Sigmoid colon (tissue), 7 donors: Measurements from ENCODE around the gene SPATA31D3. TPM values are rescaled to one million over a fixed set of nuclear protein-coding genes. Genes with fewer than 3 reads are reported as not detected.
"Not testable (repeated sequence)": the region's sequence is repeated elsewhere in the genome, so short reads cannot be mapped to it uniquely, and the experiment has no call there.

Experiments
- DNase-seq: peaks from one replicate; pipeline ENCODE4 v3.0.0-alpha.2; 2019
- H3K27ac ChIP-seq, 4 donors: fragments of 200-600 bp; sonication (generic); one replicate each; pipeline ENCODE4 v1.5.1; 2016 to 2019; ENCODE audit warnings: mild to moderate bottlenecking in 1 of 4
- H3K27me3 ChIP-seq, 3 donors: fragments of 200-600 bp; sonication (generic); one replicate each; pipeline ENCODE4 v1.5.1; 2019; ENCODE audit warnings: mild to moderate bottlenecking in 1 of 3
- H3K36me3 ChIP-seq, 4 donors: fragments of 200-600 bp; sonication (generic); one replicate each; pipeline ENCODE4 v1.5.1; 2016 to 2019
- H3K4me1 ChIP-seq, 4 donors: fragments of 200-600 bp; sonication (generic); one replicate each; pipeline ENCODE4 v1.5.1; 2017 to 2019
- H3K4me3 ChIP-seq, 4 donors: fragments of 200-600 bp; sonication (generic); one replicate each; pipeline ENCODE4 v1.5.1; 2017 to 2019; ENCODE audit warnings: mild to moderate bottlenecking in 2 of 4, moderate library complexity in 1 of 4
- H3K9me3 ChIP-seq, 4 donors: fragments of 200-600 bp in 3 of 4; sonication (generic) in 3 of 4; one replicate each; pipeline versions ENCODE4 v1.5.1 to v1.6.1; 2013 to 2019
- EP300 ChIP-seq, 4 donors: sonication (generic); formaldehyde crosslinking; IDR thresholded peaks; one replicate each; pipeline ENCODE4 v1.6.1; 2017; ENCODE audit warnings: antibody characterized with exemption in 4 of 4
- POLR2A ChIP-seq, 2 donors: fragments of 450-650 bp; IDR thresholded peaks; one replicate each; pipeline ENCODE4 v1.6.1; 2016; ENCODE audit warnings: antibody characterized with exemption in 2 of 2, mild to moderate bottlenecking in 2 of 2, moderate library complexity in 2 of 2
- POLR2AphosphoS5 ChIP-seq, 4 donors: sonication (generic); formaldehyde crosslinking; IDR thresholded peaks; one replicate each; pipeline ENCODE4 v1.6.1; 2017; ENCODE audit warnings: antibody characterized with exemption in 4 of 4
- WGBS, 2 donors: extraction: QIAGEN DNeasy Blood & Tissue Kit; methylation state at CpG; one replicate each; pipeline ENCODE4 v1.1.7; 2013; 5-methylcytosine and 5-hydroxymethylcytosine counted together
- intact Hi-C: fragments of 100-400 bp; cut with DNase I; formaldehyde crosslinking; loops from one replicate; pipeline ENCODE4 v1.15.1; 2023
- polyA plus RNA-seq, 3 donors: library from polyadenylated mRNA; stranded (reverse); fragments of 200-250 nt; gene quantifications; one replicate each; pipeline ENCODE4 v1.2.3, GENCODE V29; 2013
- total RNA-seq, 4 donors: library from RNA; depleted of rRNA; stranded (reverse); fragments of >200 nt; gene quantifications; one replicate each; pipeline ENCODE4 v1.1.0, GENCODE V29; 2016
- TF ChIP-seq, protein P1 (sequence below), 4 experiments: fragments of 450-650 bp in 3 of 4; fragments of 200-600 bp in 1 of 4; IDR thresholded peaks; one replicate each; pipeline ENCODE4 v1.5.1; 2016 to 2019; ENCODE audit warnings: antibody characterized with exemption in 4 of 4, mild to moderate bottlenecking in 3 of 4, moderate library complexity in 2 of 4
- donor health status: healthy with polysubstance abuse.
- donor health status: Bipolar disorder and iron deficiency.
- donor health status: healthy.

Gene SPATA31D3
- total and polyA plus RNA-seq, 7 donors = not detected

DNA sequence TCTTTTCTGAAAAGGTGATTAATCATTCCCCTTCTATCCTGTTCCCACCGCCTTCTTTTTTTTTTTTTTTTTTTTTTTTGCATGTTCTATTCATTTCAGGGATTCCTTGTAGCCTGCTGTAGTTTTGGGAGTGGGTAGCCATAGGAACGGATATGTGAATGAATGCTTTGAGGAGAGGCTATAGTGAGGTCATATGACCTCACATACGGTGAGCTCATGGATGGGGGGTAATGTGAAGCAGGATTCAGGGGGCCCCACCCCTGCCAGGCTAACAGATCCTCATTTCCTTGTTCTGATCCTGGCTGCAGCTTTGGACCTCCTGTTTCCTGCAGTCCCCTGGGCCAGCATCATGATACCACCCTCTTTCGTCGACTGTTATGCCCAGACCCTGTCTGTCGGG, 13.2 kb upstream of the SPATA31D3 start:
- WGBS, 2 donors = no CpG with 5 or more reads among the region's 6 CpGs
- H3K27ac ChIP-seq, H3K4me3 ChIP-seq, DNase-seq, H3K9me3 ChIP-seq, H3K4me1 ChIP-seq, intact Hi-C loops, H3K27me3 ChIP-seq, H3K36me3 ChIP-seq: not testable (repeated sequence)

DNA sequence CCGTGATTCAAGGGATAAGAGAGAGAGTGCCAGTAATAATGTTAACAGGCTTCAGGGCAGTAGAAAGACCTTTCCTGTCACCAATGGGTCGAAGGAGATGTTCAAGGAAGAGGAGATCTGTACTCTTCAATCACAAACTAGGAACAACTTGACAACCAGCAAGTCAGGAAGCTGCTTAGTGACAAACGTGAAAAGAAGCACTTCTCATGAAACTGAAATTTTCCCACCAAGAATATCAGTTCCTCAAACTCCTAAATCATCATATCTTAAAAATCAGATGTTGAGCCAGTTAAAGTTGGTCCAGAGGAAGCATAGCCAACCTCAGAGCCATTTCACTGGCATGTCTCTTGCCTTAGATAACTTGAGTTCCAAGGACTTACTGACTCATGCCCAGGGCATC, 9.8 kb upstream of the SPATA31D3 start:
- H3K9me3 ChIP-seq, intact Hi-C loops, H3K4me1 ChIP-seq, H3K27me3 ChIP-seq, H3K27ac ChIP-seq, H3K4me3 ChIP-seq, H3K36me3 ChIP-seq, DNase-seq: not testable (repeated sequence)
- no CpG with 5 or more reads among the region's 3 CpGs for WGBS, 2 donors

DNA sequence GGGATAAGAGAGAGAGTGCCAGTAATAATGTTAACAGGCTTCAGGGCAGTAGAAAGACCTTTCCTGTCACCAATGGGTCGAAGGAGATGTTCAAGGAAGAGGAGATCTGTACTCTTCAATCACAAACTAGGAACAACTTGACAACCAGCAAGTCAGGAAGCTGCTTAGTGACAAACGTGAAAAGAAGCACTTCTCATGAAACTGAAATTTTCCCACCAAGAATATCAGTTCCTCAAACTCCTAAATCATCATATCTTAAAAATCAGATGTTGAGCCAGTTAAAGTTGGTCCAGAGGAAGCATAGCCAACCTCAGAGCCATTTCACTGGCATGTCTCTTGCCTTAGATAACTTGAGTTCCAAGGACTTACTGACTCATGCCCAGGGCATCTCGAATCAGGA, 5.3 kb downstream of the SPATA31D3 start:
- DNase-seq, H3K4me1 ChIP-seq, H3K9me3 ChIP-seq, intact Hi-C loops, H3K36me3 ChIP-seq, H3K4me3 ChIP-seq, H3K27me3 ChIP-seq, H3K27ac ChIP-seq: not testable (repeated sequence)
- 56 to 70% methylated on average over 1 of the region's 3 CpGs for WGBS, 2 donors

DNA sequence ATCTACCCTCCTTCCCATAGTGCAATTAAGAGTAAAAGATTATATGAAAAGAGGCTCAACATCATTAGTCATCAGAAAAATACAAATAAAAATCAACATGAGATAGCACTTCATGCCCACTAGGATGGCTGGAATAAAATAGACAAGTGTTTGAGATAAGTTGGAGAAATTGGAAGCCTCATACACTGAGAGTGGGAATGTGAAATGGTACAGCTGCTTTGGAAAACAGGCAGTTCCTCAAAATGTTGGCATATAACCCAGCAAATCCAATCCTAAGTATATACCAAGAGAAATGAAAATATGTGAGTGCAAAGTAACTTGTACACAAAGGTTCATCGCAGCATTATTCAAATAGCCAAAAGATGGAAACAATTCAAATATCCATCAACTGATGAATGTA, 9.8 kb downstream of the SPATA31D3 start:
- no peak for TF ChIP-seq EP300 (IDR thresholded peaks at IDR 0.05)
- TF ChIP-seq POLR2AphosphoS5 (IDR thresholded peaks at IDR 0.05) = no peak
- TF ChIP-seq, protein P1, sequence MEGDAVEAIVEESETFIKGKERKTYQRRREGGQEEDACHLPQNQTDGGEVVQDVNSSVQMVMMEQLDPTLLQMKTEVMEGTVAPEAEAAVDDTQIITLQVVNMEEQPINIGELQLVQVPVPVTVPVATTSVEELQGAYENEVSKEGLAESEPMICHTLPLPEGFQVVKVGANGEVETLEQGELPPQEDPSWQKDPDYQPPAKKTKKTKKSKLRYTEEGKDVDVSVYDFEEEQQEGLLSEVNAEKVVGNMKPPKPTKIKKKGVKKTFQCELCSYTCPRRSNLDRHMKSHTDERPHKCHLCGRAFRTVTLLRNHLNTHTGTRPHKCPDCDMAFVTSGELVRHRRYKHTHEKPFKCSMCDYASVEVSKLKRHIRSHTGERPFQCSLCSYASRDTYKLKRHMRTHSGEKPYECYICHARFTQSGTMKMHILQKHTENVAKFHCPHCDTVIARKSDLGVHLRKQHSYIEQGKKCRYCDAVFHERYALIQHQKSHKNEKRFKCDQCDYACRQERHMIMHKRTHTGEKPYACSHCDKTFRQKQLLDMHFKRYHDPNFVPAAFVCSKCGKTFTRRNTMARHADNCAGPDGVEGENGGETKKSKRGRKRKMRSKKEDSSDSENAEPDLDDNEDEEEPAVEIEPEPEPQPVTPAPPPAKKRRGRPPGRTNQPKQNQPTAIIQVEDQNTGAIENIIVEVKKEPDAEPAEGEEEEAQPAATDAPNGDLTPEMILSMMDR (IDR thresholded peaks at IDR 0.05) = no peak
- no peak for TF ChIP-seq POLR2A (IDR thresholded peaks at IDR 0.05)
- intact Hi-C loops = no loop called here

DNA sequence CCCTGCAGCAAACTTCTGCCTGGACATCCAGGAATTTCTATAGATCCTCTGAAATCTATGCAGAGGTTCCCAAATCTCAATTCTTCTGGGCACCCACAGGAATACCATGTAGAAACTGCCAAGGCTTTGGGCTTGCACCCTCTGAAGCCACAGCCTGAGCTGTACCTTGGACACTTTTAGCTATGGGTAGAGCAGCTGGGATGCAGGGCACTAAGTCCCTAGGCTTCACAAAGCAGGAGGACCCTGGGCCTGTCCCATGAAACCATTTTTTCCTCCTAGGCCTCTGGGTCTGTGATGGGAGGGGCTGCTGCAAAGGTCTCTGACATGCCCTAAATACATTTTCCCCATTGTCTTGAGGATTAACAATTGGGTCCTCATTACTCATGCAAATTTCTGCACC, 12.3 kb downstream of the SPATA31D3 start:
- H3K36me3 ChIP-seq = no peaks in the 10 kb centered on the region
- no peak for DNase-seq
- no peak overlapping the region for H3K4me3 ChIP-seq
- intact Hi-C loops = no loop called here
- H3K9me3 ChIP-seq = peaks cover 0 to 7% (median 2%) of the 10 kb centered on the region in 4 donors
- no peaks in the 10 kb centered on the region for H3K4me1 ChIP-seq
- TF ChIP-seq EP300 (IDR thresholded peaks at IDR 0.05) = no peak
- TF ChIP-seq POLR2AphosphoS5 (IDR thresholded peaks at IDR 0.05) = no peak
- no peak for TF ChIP-seq POLR2A (IDR thresholded peaks at IDR 0.05)
- TF ChIP-seq, protein P1 (IDR thresholded peaks at IDR 0.05) = no peak
- H3K27ac ChIP-seq = no peak overlapping the region
- no peaks in the 10 kb centered on the region for H3K27me3 ChIP-seq

More for the DNA sequence above, 9.8 kb downstream of the SPATA31D3 start:
- no peaks in the 10 kb centered on the region for H3K27me3 ChIP-seq
- no peak overlapping the region for H3K27ac ChIP-seq
- no peak for DNase-seq
- no peak overlapping the region for H3K4me3 ChIP-seq
- peaks cover 0 to 7% (median 2%) of the 10 kb centered on the region in 4 donors for H3K9me3 ChIP-seq
- 92 to 97% methylated on average over 1 of the region's 1 CpG for WGBS, 2 donors
- H3K36me3 ChIP-seq = no peaks in the 10 kb centered on the region
- H3K4me1 ChIP-seq = no peaks in the 10 kb centered on the region

DNA sequence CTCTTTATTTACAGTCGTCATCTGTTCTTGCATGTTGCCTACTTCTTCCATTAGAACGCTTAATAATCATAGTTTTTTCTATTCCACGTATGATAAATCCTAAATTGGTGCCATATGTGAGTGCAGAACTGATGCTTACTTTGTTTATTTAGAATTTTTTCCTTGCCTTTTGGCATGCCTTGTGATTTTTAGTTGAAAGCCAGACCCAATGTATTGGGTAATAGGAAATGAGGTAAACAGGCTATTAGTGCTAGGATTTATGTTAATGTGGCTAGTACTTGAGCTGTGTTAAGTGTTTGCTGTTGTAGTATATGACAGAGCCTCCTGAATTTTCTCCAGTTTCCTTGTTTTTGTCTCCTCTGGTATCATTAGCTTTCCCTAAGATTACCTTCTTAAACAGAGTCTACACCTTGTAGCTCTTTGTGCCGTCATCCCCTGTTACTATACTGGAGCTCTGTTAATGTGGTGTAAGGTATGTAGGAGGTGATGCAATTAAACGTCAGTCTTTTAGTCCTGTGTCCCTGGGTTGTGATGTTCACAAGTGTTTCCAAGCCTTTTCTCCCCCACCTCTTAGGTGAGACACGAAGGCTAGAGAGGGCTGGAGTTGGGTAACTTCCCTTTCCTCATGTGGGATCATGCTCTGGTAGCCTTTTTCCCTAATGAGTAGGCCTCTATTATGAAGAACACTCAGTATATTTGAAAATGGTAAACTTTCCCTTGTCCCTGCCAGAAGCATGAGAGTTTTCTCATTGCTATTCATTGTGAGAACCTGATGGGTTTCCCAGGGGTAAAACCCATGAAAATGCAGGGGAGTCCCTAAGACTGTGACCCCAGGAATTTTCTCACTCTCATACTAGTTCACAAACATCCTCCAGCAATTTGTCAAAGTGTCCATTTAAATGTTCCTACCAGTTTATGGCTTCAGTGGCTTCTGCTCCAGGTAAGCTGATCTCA, 21.2 kb downstream of the SPATA31D3 start:
- H3K4me3 ChIP-seq = no peak overlapping the region
- WGBS, 2 donors = 81 to 84% methylated on average over 6 of the region's 6 CpGs
- TF ChIP-seq POLR2A (IDR thresholded peaks at IDR 0.05) (no peak), POLR2AphosphoS5 (IDR thresholded peaks at IDR 0.05) (no peak)
- TF ChIP-seq, protein P1 (IDR thresholded peaks at IDR 0.05) = no peak
- H3K9me3 ChIP-seq = no peaks in the 10 kb centered on the region
- DNase-seq = no peak
- intact Hi-C loops = no loop called here
- H3K4me1 ChIP-seq = no peaks in the 10 kb centered on the region
- no peaks in the 10 kb centered on the region for H3K27me3 ChIP-seq
- no peak overlapping the region for H3K27ac ChIP-seq
- no peaks in the 10 kb centered on the region for H3K36me3 ChIP-seq
